PC-3 (cell line): ENCODE results near the gene LMNTD1. TPM values are rescaled to one million over a fixed set of nuclear protein-coding genes. Genes with fewer than 3 reads are reported as not detected.

Experiments used
- ATAC-seq: fragments of 200-7000 bp; cut with Tn5 transposase; 2 replicates; pipeline ENCODE4 v1.9.1; 2020; ENCODE audit warnings: mild to moderate bottlenecking, moderate library complexity
- BruUV-seq: library from RNA; stranded (reverse); fragments of 400-500 nt; replicated peaks from 2 replicates; lab custom pipeline; 2021; lab: Mats Ljungman, UMichigan
- CTCF ChIA-PET: fragments of 300-600 bp; sonication (Branson Sonifier 250); formaldehyde crosslinking; loops from one replicate; lab custom pipeline; 2022; ENCODE audit warnings: antibody characterized with exemption; lab: Charles Lee
- POLR2A ChIA-PET: fragments of 300-600 bp; sonication (Branson Sonifier 250); formaldehyde crosslinking; loops from one replicate; lab custom pipeline; 2022; ENCODE audit warnings: antibody characterized with exemption; ENCODE audit not compliant: unreplicated experiment; lab: Charles Lee
- DNase-seq: peaks from one replicate; pipeline ENCODE4 v3.0.0-alpha.2; 2015
- H2AFZ ChIP-seq: fragments of 300-600 bp; sonication (generic); 2 replicates; pipeline ENCODE4 v1.6.0; 2016; ENCODE audit warnings: antibody characterized with exemption, low read length
- H3F3A ChIP-seq: fragments of 300-600 bp; sonication (generic); one replicate; pipeline ENCODE4 v1.6.0; 2017; ENCODE audit warnings: antibody characterized with exemption, low read length, control low read depth, mild to moderate bottlenecking; ENCODE audit not compliant: unreplicated experiment
- H3K27ac ChIP-seq: fragments of 300-600 bp; sonication (generic); 2 replicates; pipeline ENCODE4 v1.5.1; 2016; ENCODE audit warnings: mild to moderate bottlenecking, low read length
- H3K27me3 ChIP-seq: fragments of 300-600 bp; sonication (generic); 2 replicates; pipeline ENCODE4 v1.6.1; 2016; ENCODE audit warnings: low read length, mixed read lengths
- H3K36me3 ChIP-seq: fragments of 300-600 bp; sonication (generic); 2 replicates; pipeline ENCODE4 v1.6.1; 2016; ENCODE audit warnings: low read depth, mixed run types, low read length, mixed read lengths
- H3K4me1 ChIP-seq: fragments of 300-600 bp; sonication (generic); 2 replicates; pipeline ENCODE4 v1.5.1; 2016; ENCODE audit warnings: low read length; ENCODE audit not compliant: insufficient read depth
- H3K4me2 ChIP-seq: fragments of 300-600 bp; sonication (generic); 2 replicates; pipeline ENCODE4 v1.6.0; 2016; ENCODE audit warnings: low read length
- H3K4me3 ChIP-seq: fragments of 300-600 bp; sonication (generic); 2 replicates; pipeline ENCODE4 v1.5.1; 2016; ENCODE audit warnings: mild to moderate bottlenecking, low read length, mixed read lengths
- H3K79me2 ChIP-seq: fragments of 300-600 bp; sonication (generic); 2 replicates; pipeline ENCODE4 v1.6.1; 2017; ENCODE audit warnings: low read length, mixed read lengths
- H3K9ac ChIP-seq: fragments of 300-600 bp; sonication (generic); 2 replicates; pipeline ENCODE4 v1.6.0; 2016; ENCODE audit warnings: mild to moderate bottlenecking, low read length
- H3K9me2 ChIP-seq: fragments of 300-600 bp; sonication (generic); replicated peaks from 2 replicates; pipeline ENCODE4 v1.6.1; 2016; ENCODE audit warnings: mixed run types, low read length, mixed read lengths
- H3K9me3 ChIP-seq: fragments of 300-600 bp; sonication (generic); 2 replicates; pipeline ENCODE4 v1.6.1; 2016; ENCODE audit warnings: low read length, mixed read lengths
- H4K20me1 ChIP-seq: fragments of 300-600 bp; sonication (generic); 2 replicates; pipeline ENCODE4 v1.6.1; 2016; ENCODE audit warnings: low read length, mixed read lengths
- CTCF ChIP-seq: fragments of 300-600 bp; sonication (generic); conservative IDR thresholded peaks from 2 replicates; pipeline ENCODE4 v1.5.1; 2017; ENCODE audit warnings: antibody characterized with exemption, low read depth, mild to moderate bottlenecking, low read length
- EZH2 ChIP-seq: fragments of 300-600 bp; sonication (generic); IDR thresholded peaks from one replicate; pipeline ENCODE4 v1.6.1; 2017; ENCODE audit warnings: antibody characterized with exemption, mild to moderate bottlenecking, low read length; ENCODE audit not compliant: unreplicated experiment
- EZH2phosphoT487 ChIP-seq: fragments of 300-600 bp; sonication (generic); IDR thresholded peaks from 2 replicates; pipeline ENCODE4 v1.6.1; 2018; ENCODE audit warnings: mild to moderate bottlenecking, antibody characterized with exemption, low read length, borderline replicate concordance
- intact Hi-C: fragments of 100-400 bp; cut with micrococcal nuclease; formaldehyde crosslinking; loops from 2 replicates; pipeline ENCODE4 v1.9.0; 2023
- total RNA-seq: library from RNA; depleted of rRNA; stranded (reverse); fragments of >200 nt; gene quantifications from 2 replicates; pipeline ENCODE4 v1.2.3, GENCODE V29; 2014

LMNTD1 gene
- total RNA-seq, 1 experiment from 2014 or later, result not detected

- no peaks in the 10 kb centered on the region for H3K9me3 ChIP-seq
- no peak overlapping the region for H3K4me2 ChIP-seq
- POLR2A ChIA-PET, result no interaction called here
- H3K27me3 ChIP-seq, result no peaks in the 10 kb centered on the region
- no peaks in the 10 kb centered on the region for H3K36me3 ChIP-seq
- intact Hi-C loops, result no loop called here
- ATAC-seq, result peak; percentile 10; the same call in 1 of the 2 replicates
- H4K20me1 ChIP-seq, result no peaks in the 10 kb centered on the region
- no peaks in the 10 kb centered on the region for H3K9me2 ChIP-seq
- no peaks in the 10 kb centered on the region for H3F3A ChIP-seq
- H3K4me3 ChIP-seq, result no peak overlapping the region
- H3K79me2 ChIP-seq, result no peaks in the 10 kb centered on the region
- TF ChIP-seq EZH2, result no peak
- no peak for TF ChIP-seq EZH2phosphoT487
- TF ChIP-seq CTCF, result no peak
- H3K9ac ChIP-seq, result no peak overlapping the region
- peaks cover 33% of the 10 kb centered on the region for H3K4me1 ChIP-seq
- H3K27ac ChIP-seq, result no peak overlapping the region
- BruUV-seq, result no TSS peak
- CTCF ChIA-PET, result no interaction called here
- no peak overlapping the region for H2AFZ ChIP-seq
- DNase-seq, result peak; percentile 68
Observed at GRCh38 chr12:25497021-25497420, 56.1 kb downstream of the LMNTD1 start.

GRCh38 chr12:25496098-25496587 lies 56.9 kb downstream of the LMNTD1 start:
- no peak overlapping the region for H2AFZ ChIP-seq
- no peaks in the 10 kb centered on the region for H3K79me2 ChIP-seq
- H3K36me3 ChIP-seq, result no peaks in the 10 kb centered on the region
- peaks cover 25% of the 10 kb centered on the region for H3K4me1 ChIP-seq
- peak overlapping the region; percentile 29; the same call in 1 of the 2 replicates for H3K27ac ChIP-seq
- ATAC-seq, result no peak
- H3K9me3 ChIP-seq, result no peaks in the 10 kb centered on the region
- H3K4me3 ChIP-seq, result no peak overlapping the region
- no peaks in the 10 kb centered on the region for H3K9me2 ChIP-seq
- no TSS peak for BruUV-seq
- POLR2A ChIA-PET, result no interaction called here
- TF ChIP-seq EZH2phosphoT487, result no peak
- no peak for TF ChIP-seq EZH2
- no peak for TF ChIP-seq CTCF
- intact Hi-C loops, result no loop called here
- CTCF ChIA-PET, result no interaction called here
- DNase-seq, result no peak
- H3K27me3 ChIP-seq, result no peaks in the 10 kb centered on the region
- no peaks in the 10 kb centered on the region for H4K20me1 ChIP-seq
- H3K4me2 ChIP-seq, result peak overlapping the region; percentile 46
- no peak overlapping the region for H3K9ac ChIP-seq
- no peaks in the 10 kb centered on the region for H3F3A ChIP-seq

GRCh38 chr12:25495331-25496097 lies 57.6 kb downstream of the LMNTD1 start:
- TF ChIP-seq EZH2phosphoT487, result no peak
- TF ChIP-seq EZH2, result no peak
- TF ChIP-seq CTCF, result no peak
- no peaks in the 10 kb centered on the region for H3K79me2 ChIP-seq
- POLR2A ChIA-PET, result no interaction called here
- H3K9me2 ChIP-seq, result no peaks in the 10 kb centered on the region
- no peaks in the 10 kb centered on the region for H3K9me3 ChIP-seq
- no peak overlapping the region for H3K9ac ChIP-seq
- no peak overlapping the region for H2AFZ ChIP-seq
- ATAC-seq (peak; percentile 97), DNase-seq (peak; percentile 84)
- no peaks in the 10 kb centered on the region for H3F3A ChIP-seq
- no peaks in the 10 kb centered on the region for H4K20me1 ChIP-seq
- H3K4me1 ChIP-seq, result peaks cover 26% of the 10 kb centered on the region
- CTCF ChIA-PET, result no interaction called here
- peak overlapping the region; percentile 46 for H3K4me2 ChIP-seq
- H3K27ac ChIP-seq, result peak overlapping the region; percentile 29; the same call in 1 of the 2 replicates
- intact Hi-C loops, result no loop called here
- no peaks in the 10 kb centered on the region for H3K27me3 ChIP-seq
- no peak overlapping the region for H3K4me3 ChIP-seq
- no TSS peak for BruUV-seq
- no peaks in the 10 kb centered on the region for H3K36me3 ChIP-seq
